Adrenal gland (tissue), 12 donors: Measurements from ENCODE around the gene KRTAP4-3. TPM values are rescaled to one million over a fixed set of nuclear protein-coding genes. Genes with fewer than 3 reads are reported as not detected.
"Not testable (repeated sequence)": the region's sequence is repeated elsewhere in the genome, so short reads cannot be mapped to it uniquely, and the experiment has no call there.

Experiments used
- DNase-seq, 7 donors: peaks; one replicate each; pipeline ENCODE4 v3.0.0-alpha.2; 2019 to 2020
- H3K27ac ChIP-seq, 5 donors: fragments of 200-600 bp; sonication (generic) in 4 of 5; 1 replicate in 3 of 5; 2 replicates in 2 of 5; pipeline versions ENCODE4 v1.5.1 to v1.8.0; 2016 to 2020; ENCODE audit warnings: mild to moderate bottlenecking in 1 of 5
- H3K27me3 ChIP-seq: fragments of 200-600 bp; 2 replicates; pipeline ENCODE4 v1.8.0; 2021
- H3K36me3 ChIP-seq, 2 donors: fragments of 200-600 bp; replicated peaks in 1 of 2; 1 replicate in 1 of 2; 2 replicates in 1 of 2; pipeline versions ENCODE4 v1.5.1 to v1.8.0; 2018 to 2022
- H3K4me1 ChIP-seq, 2 donors: fragments of 200-600 bp; replicated peaks in 1 of 2; 1 replicate in 1 of 2; 2 replicates in 1 of 2; pipeline versions ENCODE4 v1.5.1 to v1.8.0; 2018 to 2021
- H3K4me3 ChIP-seq, 4 donors: fragments of 200-600 bp; sonication (generic) in 3 of 4; one replicate each; pipeline ENCODE4 v1.5.1; 2016 to 2018
- H3K9me3 ChIP-seq, 3 donors: fragments of 200-600 bp; sonication (generic) in 1 of 3; replicated peaks in 1 of 3; 1 replicate in 2 of 3; 2 replicates in 1 of 3; pipeline versions ENCODE4 v1.5.1 to v1.8.0; 2016 to 2021
- CTCF ChIP-seq, 6 experiments: fragments of 450-650 bp in 4 of 6; fragments of 200-600 bp in 2 of 6; sonication (generic) in 1 of 6; IDR thresholded peaks; 1 replicate in 5 of 6; 2 replicates in 1 of 6; pipeline versions ENCODE4 v1.5.1 to v1.8.0; 2016 to 2021; ENCODE audit warnings: antibody characterized with exemption in 6 of 6, mild to moderate bottlenecking in 2 of 6, moderate library complexity in 1 of 6
- POLR2A ChIP-seq, 2 donors: fragments of 450-650 bp; IDR thresholded peaks; one replicate each; pipeline ENCODE4 v1.6.1; 2017; ENCODE audit warnings: antibody characterized with exemption in 2 of 2, mild to moderate bottlenecking in 2 of 2, moderate library complexity in 1 of 2
- WGBS, 4 donors: extraction: QIAGEN DNeasy Blood & Tissue Kit in 2 of 4; methylation state at CpG; one replicate each; pipeline versions ENCODE4 v1.1.5 to v1.1.7; 2013 to 2017; 5-methylcytosine and 5-hydroxymethylcytosine counted together
- intact Hi-C, 2 donors: fragments of 100-400 bp; cut with DNase I; formaldehyde crosslinking; loops; one replicate each; pipeline versions ENCODE4 v1.14.1 to v1.15.0; 2022 to 2023
- polyA plus RNA-seq, 3 donors: library from polyadenylated mRNA; stranded (reverse); fragments of 200-250 nt in 2 of 3; fragments of 350-450 nt in 1 of 3; fragmentation: Illumina TruSeq in 1 of 3; extraction: RNeasy Lipid Tissue Mini Kit (QIAGEN cat#74804) in 1 of 3; gene quantifications; one replicate each; pipeline ENCODE4 v1.2.3, GENCODE V29; 2013 to 2014
- total RNA-seq, 9 donors: library from RNA; depleted of rRNA in 4 of 9; stranded (reverse); fragments of >200 nt in 4 of 9; fragments of 120-200 nt in 1 of 9; fragmentation: NEBNext Ultra II Directional in 1 of 9; extraction: Animal tissue kit (Norgen Biotek cat#: 25700) in 1 of 9; gene quantifications; one replicate each; pipeline versions ENCODE4 v1.1.0 to v1.2.4, GENCODE V29; 2013 to 2023
- donor health status: healthy with polysubstance abuse.
- donor health status: Bipolar disorder and iron deficiency.
- donor health status: DM: yes; HTN: yes; CAD: no.
- donor health status: DM: no; HTN: no; CAD: no.
- donor health status: DM: no; HTN: no; CAD: no.
- donor health status: DM: yes; HTN: yes; CAD: no.

KRTAP4-3 gene
- total and polyA plus RNA-seq, 12 donors, result not detected

- Histone ChIP-seq H3K27ac (no peak overlapping the region), H3K4me1 (no peaks in the 10 kb centered on the region), H3K36me3 (no peaks in the 10 kb centered on the region), H3K4me3 (no peak overlapping the region), H3K9me3 (no peaks in the 10 kb centered on the region), H3K27me3 (peaks cover 11% of the 10 kb centered on the region)
- DNase-seq, result no peak
- intact Hi-C loops, result no loop called here
- TF ChIP-seq CTCF (IDR thresholded peaks at IDR 0.05) (no peak), POLR2A (IDR thresholded peaks at IDR 0.05) (no peak)
- 82 to 86% (median 83%) methylated on average over 4 of the region's 4 CpGs for WGBS, 4 donors
Measured at GRCh38 chr17:41150026-41150425, 18.0 kb downstream of the KRTAP4-3 start.

DNA sequence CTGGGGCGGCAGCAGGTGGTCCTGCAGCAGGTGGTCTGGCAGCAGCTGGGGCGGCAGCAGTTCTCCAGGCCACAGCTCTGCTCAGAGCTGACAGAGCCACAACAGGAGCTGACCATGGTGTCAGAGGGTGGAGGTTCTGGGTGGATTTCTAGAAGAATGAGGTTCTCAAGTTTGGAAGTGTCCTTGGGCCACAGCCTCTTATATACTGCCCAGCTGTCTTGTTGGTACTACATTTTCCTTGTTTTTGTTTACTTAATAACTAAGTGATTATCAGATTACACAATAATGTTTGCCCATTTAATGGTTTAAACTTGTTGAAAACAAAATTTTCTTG is 18.4 kb downstream of the KRTAP4-3 start, which contains the start of gene KRTAP4-5:
KRTAP4-5 (minus strand) TSS at position 174 of the 334 bp plus-strand sequence; CDS start at position 116, 58 bp downstream.
- H3K9me3 ChIP-seq, result no peaks in the 10 kb centered on the region
- H3K27ac ChIP-seq, result no peak within 1 kb of the TSS
- H3K4me1 ChIP-seq, result no peaks in the 10 kb centered on the region
- intact Hi-C loops, result no loop called here
- no peak for TF ChIP-seq CTCF (IDR thresholded peaks at IDR 0.05)
- no peak for TF ChIP-seq POLR2A (IDR thresholded peaks at IDR 0.05)
- peaks cover 6% of the 10 kb centered on the region for H3K27me3 ChIP-seq
- no peak for DNase-seq
- WGBS, 4 donors, result 29 to 90% (median 71%) methylated on average over 1 to 2 of the region's 2 CpGs
- no peaks in the 10 kb centered on the region for H3K36me3 ChIP-seq
- no peak within 1 kb of the TSS for H3K4me3 ChIP-seq

DNA sequence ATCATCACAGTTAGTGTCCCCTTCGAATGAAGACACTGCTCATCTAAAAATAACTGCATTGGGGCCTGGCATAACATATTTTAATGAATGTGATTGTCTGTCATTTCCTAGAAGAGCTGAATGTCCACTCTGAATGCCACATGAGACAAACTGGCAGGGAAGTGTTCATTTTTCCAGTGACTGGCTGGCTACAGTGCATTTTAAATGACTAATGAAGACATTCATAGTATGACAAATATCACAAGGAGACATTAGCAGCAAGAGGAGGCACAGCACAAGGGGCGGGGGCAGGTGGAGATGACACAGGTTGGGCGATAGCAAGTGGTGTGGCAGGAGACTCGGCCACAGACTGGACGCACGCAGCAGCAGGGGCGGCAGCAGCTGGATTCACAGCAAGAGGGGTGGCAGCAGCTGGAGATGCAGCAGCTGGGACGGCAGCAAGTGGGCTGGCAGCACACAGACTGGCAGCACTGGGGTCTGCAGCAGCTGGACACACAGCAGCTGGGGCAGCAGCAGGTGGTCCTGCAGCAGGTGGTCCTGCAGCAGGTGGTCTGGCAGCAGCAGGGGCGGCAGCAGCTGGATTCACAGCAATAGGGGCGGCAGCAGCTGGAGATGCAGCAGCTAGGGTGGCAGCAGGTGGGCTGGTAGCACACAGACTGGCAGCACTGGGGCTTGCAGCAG is 18.9 kb downstream of the KRTAP4-3 start:
- H3K36me3 ChIP-seq, H3K9me3 ChIP-seq, H3K4me3 ChIP-seq, intact Hi-C loops, H3K27ac ChIP-seq, H3K27me3 ChIP-seq, DNase-seq, H3K4me1 ChIP-seq: not testable (repeated sequence)
- WGBS, 4 donors, result 71 to 85% (median 79%) methylated on average over 8 to 10 of the region's 10 CpGs

- TF ChIP-seq CTCF (IDR thresholded peaks at IDR 0.05) (no peak), POLR2A (IDR thresholded peaks at IDR 0.05) (no peak)
- WGBS, 4 donors, result 85 to 94% (median 88%) methylated on average over 2 of the region's 2 CpGs
- Histone ChIP-seq H3K27me3 (peaks cover 5% of the 10 kb centered on the region), H3K9me3 (no peaks in the 10 kb centered on the region), H3K4me3 (no peak overlapping the region), H3K27ac (no peak overlapping the region), H3K4me1 (no peaks in the 10 kb centered on the region), H3K36me3 (no peaks in the 10 kb centered on the region)
- DNase-seq, result no peak
- intact Hi-C loops, result no loop called here
Measured at GRCh38 chr17:41147531-41148204, 20.4 kb downstream of the KRTAP4-3 start.
